Keratinocyte (primary cell): ENCODE measurements around the gene PIP4K2A. TPM values are rescaled to one million over a fixed set of nuclear protein-coding genes. Genes with fewer than 3 reads are reported as not detected.

ENCODE experiments used
- DNase-seq: peaks from one replicate; pipeline ENCODE4 v3.0.0-alpha.2; 2011; ENCODE audit warnings: low read depth, missing footprints, low spot score
- FAIRE-seq: peaks from 2 replicates; lab custom pipeline; 2011; peaks lifted over from hg19 to GRCh38; lab: Jason Lieb, UNC
- H2AFZ ChIP-seq: 2 replicates; pipeline ENCODE4 v1.6.0; 2012; ENCODE audit warnings: low read length, control low read depth, inconsistent platforms; ENCODE audit not compliant: control insufficient read depth
- H3K27ac ChIP-seq: 2 replicates; pipeline ENCODE4 v1.5.1; 2011; ENCODE audit warnings: low read length; ENCODE audit not compliant: control insufficient read depth, insufficient read depth
- H3K27me3 ChIP-seq: 3 replicates; pipeline ENCODE4 v1.6.0; 2011; ENCODE audit warnings: low read length; ENCODE audit not compliant: control insufficient read depth, insufficient read depth; ENCODE audit errors: extremely low read depth
- H3K36me3 ChIP-seq, 2 experiments: 2 replicates in 1 of 2; 3 replicates in 1 of 2; pipeline ENCODE4 v1.5.1; 2011; ENCODE audit warnings: low read length in 2 of 2, mild to moderate bottlenecking in 1 of 2; ENCODE audit not compliant: control insufficient read depth in 2 of 2, insufficient read depth in 2 of 2; ENCODE audit errors: extremely low read depth in 1 of 2
- H3K4me1 ChIP-seq: 3 replicates; pipeline ENCODE4 v1.5.1; 2011; ENCODE audit warnings: low read length; ENCODE audit not compliant: control insufficient read depth, insufficient read depth; ENCODE audit errors: extremely low read depth
- H3K4me2 ChIP-seq: 3 replicates; pipeline ENCODE4 v1.6.0; 2011; ENCODE audit warnings: low read depth, low read length; ENCODE audit not compliant: control insufficient read depth, insufficient read depth; ENCODE audit errors: extremely low read depth
- H3K4me3 ChIP-seq, 3 experiments: fragments of 200-600 bp in 1 of 3; sonication (generic) in 1 of 3; 2 replicates in 2 of 3; 3 replicates in 1 of 3; pipeline ENCODE4 v1.5.1; 2011 to 2016; ENCODE audit warnings: low read length in 3 of 3, mild to moderate bottlenecking in 3 of 3, control low read depth in 2 of 3, inconsistent platforms in 1 of 3, low read depth in 1 of 3, mixed read lengths in 1 of 3, mixed run types in 1 of 3, moderate library complexity in 1 of 3; ENCODE audit not compliant: control insufficient read depth in 2 of 3, insufficient read depth in 2 of 3; ENCODE audit errors: extremely low read depth in 1 of 3
- H3K79me2 ChIP-seq: 2 replicates; pipeline ENCODE4 v1.6.0; 2012; ENCODE audit warnings: low read length; ENCODE audit not compliant: control insufficient read depth, insufficient read depth
- H3K9ac ChIP-seq: 3 replicates; pipeline ENCODE4 v1.6.0; 2011; ENCODE audit warnings: low read length; ENCODE audit not compliant: control insufficient read depth, insufficient read depth; ENCODE audit errors: extremely low read depth
- H3K9me1 ChIP-seq: 3 replicates; pipeline ENCODE4 v1.6.0; 2011; ENCODE audit warnings: low read length; ENCODE audit not compliant: control insufficient read depth, insufficient read depth; ENCODE audit errors: extremely low read depth
- H3K9me3 ChIP-seq: 2 replicates; pipeline ENCODE4 v1.5.1; 2012; ENCODE audit warnings: low read depth, low read length; ENCODE audit not compliant: control insufficient read depth
- H4K20me1 ChIP-seq: 3 replicates; pipeline ENCODE4 v1.6.0; 2011; ENCODE audit warnings: low read length; ENCODE audit not compliant: control insufficient read depth, insufficient read depth; ENCODE audit errors: extremely low read depth
- EZH2 ChIP-seq: IDR thresholded peaks from one replicate; pipeline ENCODE4 v1.6.1; 2012; ENCODE audit warnings: inconsistent platforms, mild to moderate bottlenecking, low read length, moderate library complexity
- dilution Hi-C: fragments of 300-500 bp; cut with MboI; formaldehyde crosslinking; loops from one replicate; pipeline ENCODE4 v1.7.0; 2020; ENCODE audit warnings: low sequenced_read_pairs; ENCODE audit not compliant: extremely low pct_ligation_motif_present
- polyA plus RNA-seq, 5 experiments: library from polyadenylated mRNA; depleted of rRNA in 3 of 5; stranded (reverse) in 3 of 5; stranded (forward) in 1 of 5; unstranded in 1 of 5; fragments of >200 nt; gene quantifications; 1 replicate in 1 of 5; 2 replicates in 3 of 5; 3 replicates in 1 of 5; pipeline versions ENCODE4 v1.2.1 to v1.2.3, GENCODE V29; 2011 to 2012; ENCODE audit warnings: missing spikeins in 2 of 5, low read depth in 1 of 5, low replicate concordance in 1 of 5
- TF ChIP-seq, protein P1 (sequence below), 3 experiments: IDR thresholded peaks in 1 of 3; conservative IDR thresholded peaks in 1 of 3; optimal IDR thresholded peaks in 1 of 3; 2 replicates in 2 of 3; 3 replicates in 1 of 3; pipeline versions ENCODE3 to v1.5.1; 2011; ENCODE audit warnings: low read length in 3 of 3, mild to moderate bottlenecking in 3 of 3, moderate library complexity in 2 of 3, control low read depth in 1 of 3, inconsistent platforms in 1 of 3; ENCODE audit not compliant: insufficient read depth in 2 of 3; ENCODE audit errors: extremely low read depth in 1 of 3

PIP4K2A gene
- polyA plus RNA-seq, 1 donor (not counting 4 experiments of a cell fraction or from before 2014, with no cell fraction given): 15.5 TPM

DNA sequence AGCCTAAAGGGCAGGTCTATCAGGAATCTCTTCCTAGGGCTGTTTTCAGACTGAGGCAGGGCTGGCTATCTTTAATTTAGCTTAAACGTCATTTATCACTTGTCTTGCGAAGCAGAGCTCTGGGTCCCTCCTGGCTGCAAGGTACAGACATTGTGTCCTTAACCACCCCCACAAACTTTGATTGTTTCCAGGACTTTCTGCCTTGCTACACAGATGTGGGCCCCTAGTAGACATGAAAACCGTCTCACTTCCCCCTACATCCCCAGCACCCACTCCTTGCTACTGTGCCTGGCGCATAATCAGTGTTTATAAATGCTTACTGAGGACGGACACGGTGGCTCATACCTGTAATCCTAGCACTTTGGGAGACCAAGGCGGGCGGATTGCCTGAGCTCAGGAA is 54.5 kb downstream of the PIP4K2A start:
- no peaks in the 10 kb centered on the region for H3K27me3 ChIP-seq
- no peak overlapping the region for H3K4me2 ChIP-seq
- dilution Hi-C loops: no loop called here
- no peaks in the 10 kb centered on the region for H4K20me1 ChIP-seq
- DNase-seq (no peak), FAIRE-seq (no peak)
- no peaks in the 10 kb centered on the region for H3K36me3 ChIP-seq
- no peak overlapping the region for H3K9ac ChIP-seq
- H3K9me3 ChIP-seq: no peaks in the 10 kb centered on the region
- no peaks in the 10 kb centered on the region for H3K9me1 ChIP-seq
- no peak overlapping the region for H3K4me3 ChIP-seq
- peaks cover 4% of the 10 kb centered on the region for H3K79me2 ChIP-seq
- H3K4me1 ChIP-seq: no peaks in the 10 kb centered on the region
- no peak overlapping the region for H3K27ac ChIP-seq
- no peak overlapping the region for H2AFZ ChIP-seq
- TF ChIP-seq, protein P1, sequence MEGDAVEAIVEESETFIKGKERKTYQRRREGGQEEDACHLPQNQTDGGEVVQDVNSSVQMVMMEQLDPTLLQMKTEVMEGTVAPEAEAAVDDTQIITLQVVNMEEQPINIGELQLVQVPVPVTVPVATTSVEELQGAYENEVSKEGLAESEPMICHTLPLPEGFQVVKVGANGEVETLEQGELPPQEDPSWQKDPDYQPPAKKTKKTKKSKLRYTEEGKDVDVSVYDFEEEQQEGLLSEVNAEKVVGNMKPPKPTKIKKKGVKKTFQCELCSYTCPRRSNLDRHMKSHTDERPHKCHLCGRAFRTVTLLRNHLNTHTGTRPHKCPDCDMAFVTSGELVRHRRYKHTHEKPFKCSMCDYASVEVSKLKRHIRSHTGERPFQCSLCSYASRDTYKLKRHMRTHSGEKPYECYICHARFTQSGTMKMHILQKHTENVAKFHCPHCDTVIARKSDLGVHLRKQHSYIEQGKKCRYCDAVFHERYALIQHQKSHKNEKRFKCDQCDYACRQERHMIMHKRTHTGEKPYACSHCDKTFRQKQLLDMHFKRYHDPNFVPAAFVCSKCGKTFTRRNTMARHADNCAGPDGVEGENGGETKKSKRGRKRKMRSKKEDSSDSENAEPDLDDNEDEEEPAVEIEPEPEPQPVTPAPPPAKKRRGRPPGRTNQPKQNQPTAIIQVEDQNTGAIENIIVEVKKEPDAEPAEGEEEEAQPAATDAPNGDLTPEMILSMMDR (optimal IDR thresholded peaks at IDR 0.05 in 1 of 3, IDR thresholded peaks at IDR 0.05 in 1 of 3, conservative IDR thresholded peaks at IDR 0.05 in 1 of 3; ENCODE audit: extremely low read depth in 1 of 3, insufficient read depth in 2 of 3, low read length in 3 of 3): no peak
- TF ChIP-seq EZH2: no peak

DNA sequence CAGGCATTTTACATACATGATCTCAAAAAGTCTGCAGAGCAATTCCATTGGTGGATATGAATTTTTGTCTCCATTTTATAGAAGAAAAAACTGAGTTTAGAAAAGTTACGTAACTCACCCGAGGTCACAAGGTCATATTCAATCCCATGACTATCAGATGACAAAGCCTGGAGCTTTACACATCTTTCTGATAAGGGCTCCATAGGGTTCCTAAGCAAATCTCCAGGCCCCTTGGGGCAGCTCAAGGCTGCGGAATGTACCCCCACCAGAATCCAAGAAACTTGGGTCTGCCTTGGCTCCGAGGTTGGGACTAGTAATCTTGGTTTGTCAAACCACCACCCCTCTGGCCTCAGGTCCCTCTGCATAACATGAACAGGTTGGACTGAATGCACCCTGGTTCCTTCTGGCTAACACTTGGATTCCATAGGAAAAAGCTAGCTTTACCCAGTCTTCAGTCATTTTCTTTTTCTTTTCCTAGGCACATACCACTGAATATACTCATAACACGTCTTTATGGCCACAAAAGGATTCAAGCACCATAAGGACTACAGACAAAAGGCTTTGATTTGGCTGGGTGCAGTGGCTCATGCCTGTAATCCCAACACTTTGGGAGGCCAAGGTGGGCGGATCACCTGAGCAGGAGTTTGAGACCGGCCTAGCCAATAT is 55.5 kb downstream of the PIP4K2A start:
- no peaks in the 10 kb centered on the region for H3K4me1 ChIP-seq
- dilution Hi-C loops: no loop called here
- H3K79me2 ChIP-seq: peaks cover 4% of the 10 kb centered on the region
- H2AFZ ChIP-seq: no peak overlapping the region
- no peak for DNase-seq
- H3K4me2 ChIP-seq: no peak overlapping the region
- no peak overlapping the region for H3K27ac ChIP-seq
- H3K9me1 ChIP-seq: no peaks in the 10 kb centered on the region
- no peaks in the 10 kb centered on the region for H4K20me1 ChIP-seq
- H3K36me3 ChIP-seq: no peaks in the 10 kb centered on the region
- no peak overlapping the region for H3K9ac ChIP-seq
- no peaks in the 10 kb centered on the region for H3K9me3 ChIP-seq
- no peak for FAIRE-seq
- no peak for TF ChIP-seq EZH2
- TF ChIP-seq, protein P1 (optimal IDR thresholded peaks at IDR 0.05 in 1 of 3, IDR thresholded peaks at IDR 0.05 in 1 of 3, conservative IDR thresholded peaks at IDR 0.05 in 1 of 3; ENCODE audit: extremely low read depth in 1 of 3, insufficient read depth in 2 of 3, low read length in 3 of 3): no peak
- H3K27me3 ChIP-seq: no peaks in the 10 kb centered on the region
- H3K4me3 ChIP-seq: no peak overlapping the region
